EL (cell line): ENCODE data around the gene LRRC1.

Experiments used
- DNase-seq: peaks from one replicate; pipeline ENCODE4 v3.0.0-alpha.2; 2016

Gene LRRC1

DNA sequence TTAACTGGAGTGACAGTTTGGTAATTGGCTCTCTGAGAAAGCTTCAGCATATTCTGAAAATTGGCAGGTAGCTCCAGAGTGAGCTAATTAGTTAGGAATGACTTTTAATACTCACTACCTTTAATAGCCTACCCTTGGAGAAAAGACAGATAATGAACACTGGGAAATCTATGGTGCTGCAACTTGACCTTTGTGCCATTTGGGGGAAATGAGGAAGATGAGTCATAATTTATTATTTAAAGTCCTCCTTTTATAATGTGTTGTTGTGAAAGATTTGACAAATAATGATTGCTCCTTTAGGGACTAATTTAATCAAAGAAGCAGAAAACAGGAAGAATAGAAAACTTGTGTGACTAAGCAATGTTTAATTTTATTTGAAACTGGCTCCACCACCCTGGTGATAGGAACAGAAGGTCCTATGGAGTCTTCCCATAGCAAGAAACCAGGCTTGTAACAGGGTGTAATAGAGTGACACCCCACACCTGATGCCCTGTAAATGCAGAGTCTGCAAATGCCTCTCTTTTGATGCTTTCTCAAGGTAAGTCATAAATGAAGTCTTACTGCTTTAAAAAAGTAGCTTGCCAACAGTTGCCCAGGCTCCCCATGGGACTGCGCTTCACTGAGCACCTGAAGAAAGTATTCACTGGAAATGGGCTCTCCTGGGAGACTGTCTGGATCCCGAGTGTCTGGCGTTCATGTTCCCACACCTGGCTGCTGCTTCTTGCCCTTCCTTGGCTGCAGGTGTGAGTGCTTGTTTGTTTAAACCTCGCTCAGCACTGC lies 134.4 kb downstream of the LRRC1 start:
- DNase-seq = peak; percentile 52

DNA sequence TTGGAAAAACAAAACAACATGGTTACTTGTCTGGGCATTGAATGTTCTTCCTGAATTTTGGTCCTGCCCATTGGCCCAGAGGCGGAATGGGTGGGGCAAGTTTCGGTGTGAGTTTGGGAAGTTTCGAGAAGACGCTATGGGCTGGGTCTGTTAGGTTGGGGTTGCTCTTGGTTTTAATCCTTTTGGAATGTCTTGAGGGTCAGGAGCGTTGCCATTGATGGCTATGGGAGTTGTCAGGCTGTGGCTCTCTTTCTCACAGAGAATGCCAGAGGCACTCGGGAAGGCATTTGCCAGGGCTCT lies 135.0 kb downstream of the LRRC1 start:
- DNase-seq = no peak

- no peak for DNase-seq
Measured at GRCh38 chr6:53930330-53930729, 135.5 kb downstream of the LRRC1 start.

DNA sequence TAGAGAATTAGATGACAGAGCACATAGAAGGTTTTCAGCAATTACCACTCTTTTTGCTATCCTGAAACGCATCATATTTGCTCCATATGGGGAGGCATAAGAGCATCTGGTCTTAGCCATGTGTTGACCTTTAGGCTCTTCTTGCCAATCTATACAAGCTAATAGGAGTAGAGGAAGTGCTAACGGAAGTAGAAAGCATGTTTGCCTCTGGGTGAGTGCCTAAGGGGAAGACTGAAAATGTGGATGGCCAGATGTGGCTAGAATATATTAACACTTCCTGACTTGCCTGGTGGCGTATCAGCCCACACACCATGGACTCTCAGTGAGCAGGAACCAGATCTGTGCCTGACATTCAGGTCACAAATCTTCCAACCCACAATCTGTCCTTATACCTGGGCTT lies 136.3 kb downstream of the LRRC1 start:
- no peak for DNase-seq

DNA sequence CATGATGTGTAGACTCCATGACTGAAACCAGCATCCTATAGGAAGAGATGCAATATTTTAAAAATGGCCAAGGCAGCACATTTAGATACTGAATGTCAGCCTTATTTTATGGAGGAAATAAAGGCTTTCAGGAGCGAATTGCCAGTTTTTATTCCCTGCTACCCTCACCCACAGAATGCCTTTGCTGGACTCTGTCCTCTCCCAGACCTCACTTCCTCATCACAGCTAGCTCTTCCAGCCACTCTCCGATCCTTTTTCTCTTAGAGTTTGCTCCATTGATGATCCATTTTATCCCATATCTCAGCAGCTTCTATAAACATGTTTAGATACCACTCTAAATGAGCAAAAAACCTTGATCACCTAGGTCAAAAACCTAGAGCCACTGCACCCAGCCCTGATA lies 137.7 kb downstream of the LRRC1 start:
- no peak for DNase-seq

- no peak for DNase-seq
Measured at GRCh38 chr6:53934023-53934422, 139.2 kb downstream of the LRRC1 start.

DNA sequence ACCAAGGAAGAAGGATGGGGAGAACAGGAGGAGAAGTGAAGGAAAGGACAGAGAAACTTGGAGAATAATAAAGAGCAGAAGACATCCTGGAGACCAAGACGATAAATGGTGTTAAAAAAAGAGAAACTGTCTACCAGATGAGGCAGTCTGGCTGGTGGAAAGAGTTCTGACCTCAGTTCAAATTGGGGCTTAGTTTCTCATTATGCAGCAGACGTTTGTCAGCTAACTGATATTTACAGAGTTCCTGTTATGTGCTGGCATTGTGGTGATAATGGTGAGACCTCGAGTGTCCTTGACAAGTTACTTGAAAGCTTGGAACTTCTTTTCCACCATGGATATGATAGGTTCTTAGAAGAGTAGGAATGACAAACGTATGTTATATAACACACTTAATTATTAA lies 142.7 kb downstream of the LRRC1 start:
- DNase-seq = no peak

- DNase-seq = no peak
Measured at GRCh38 chr6:53938810-53939209, 144.0 kb downstream of the LRRC1 start.

GRCh38 chr6:53939830-53940229 lies 145.0 kb downstream of the LRRC1 start:
- DNase-seq = no peak

GRCh38 chr6:53943395-53943794 lies 148.6 kb downstream of the LRRC1 start:
- no peak for DNase-seq

- DNase-seq = no peak
Measured at GRCh38 chr6:53944091-53944490, 149.3 kb downstream of the LRRC1 start.

GRCh38 chr6:53944543-53944942 lies 149.7 kb downstream of the LRRC1 start:
- no peak for DNase-seq

DNA sequence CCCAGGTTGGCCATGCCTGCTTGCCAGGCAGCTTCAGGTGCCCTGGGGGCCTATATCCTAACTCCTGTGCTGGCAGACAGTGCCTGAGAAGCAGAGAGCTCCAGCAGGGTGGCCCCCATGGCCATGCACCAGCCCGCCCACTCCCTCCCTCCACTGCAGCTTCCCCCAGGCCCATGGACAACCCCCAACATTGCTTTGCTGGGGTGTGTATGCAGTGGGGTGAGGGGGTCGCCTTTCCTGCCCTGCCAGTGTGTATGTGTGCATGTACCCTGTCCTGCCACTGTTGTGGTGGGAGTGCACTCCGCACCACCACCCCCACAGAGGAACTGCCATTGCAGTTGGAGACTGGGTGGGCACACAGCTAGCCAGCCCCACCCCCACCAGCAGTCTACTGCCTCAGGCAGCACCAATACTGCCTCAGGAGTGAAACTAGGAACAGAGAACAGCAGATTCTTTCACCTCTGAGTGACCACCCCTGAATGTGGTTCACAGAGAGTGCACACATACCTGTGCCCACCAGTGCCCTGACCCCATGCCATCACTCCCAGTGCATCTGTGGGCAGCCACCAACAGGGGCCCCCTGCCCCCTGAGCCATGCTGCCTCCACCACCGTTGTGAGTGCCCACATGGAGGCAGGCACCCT lies 151.1 kb downstream of the LRRC1 start:
- DNase-seq = no peak

- DNase-seq = no peak
Measured at GRCh38 chr6:53947780-53948179, 153.0 kb downstream of the LRRC1 start.

GRCh38 chr6:53951383-53951782 lies 156.6 kb downstream of the LRRC1 start:
- no peak for DNase-seq

DNA sequence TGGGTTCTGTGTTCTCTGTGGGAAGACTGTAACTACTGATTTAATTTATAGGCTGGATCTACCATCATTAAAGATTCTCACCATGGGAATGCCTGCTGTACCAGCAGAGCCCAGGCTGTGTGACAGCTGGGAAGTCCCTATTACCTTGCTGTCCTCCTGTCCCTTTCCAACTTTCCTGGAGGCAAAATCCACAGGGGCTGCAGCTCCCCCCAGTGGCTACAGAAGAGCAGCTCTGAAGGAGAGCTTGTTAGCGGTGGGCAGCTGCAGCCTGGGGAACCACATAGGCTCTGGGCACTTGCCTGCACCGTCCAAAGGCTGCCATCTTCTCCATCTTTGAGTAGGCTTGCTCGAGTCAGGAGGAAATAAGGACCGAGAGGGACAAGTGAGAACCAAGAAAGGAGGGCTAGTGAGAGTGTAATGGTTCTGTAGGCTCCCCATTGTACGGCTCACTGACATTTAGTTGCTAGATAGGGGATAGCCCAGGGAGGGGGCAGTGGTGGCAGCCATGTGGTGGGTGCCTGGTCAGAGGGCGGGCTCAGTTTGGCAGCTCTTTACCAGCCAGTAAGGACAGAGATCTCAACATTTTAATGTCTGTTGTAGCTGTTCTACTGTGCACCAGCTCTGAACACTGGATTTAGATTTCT lies 161.4 kb downstream of the LRRC1 start:
- DNase-seq = peak; percentile 75

GRCh38 chr6:53956804-53957203 lies 162.0 kb downstream of the LRRC1 start:
- DNase-seq = no peak

DNA sequence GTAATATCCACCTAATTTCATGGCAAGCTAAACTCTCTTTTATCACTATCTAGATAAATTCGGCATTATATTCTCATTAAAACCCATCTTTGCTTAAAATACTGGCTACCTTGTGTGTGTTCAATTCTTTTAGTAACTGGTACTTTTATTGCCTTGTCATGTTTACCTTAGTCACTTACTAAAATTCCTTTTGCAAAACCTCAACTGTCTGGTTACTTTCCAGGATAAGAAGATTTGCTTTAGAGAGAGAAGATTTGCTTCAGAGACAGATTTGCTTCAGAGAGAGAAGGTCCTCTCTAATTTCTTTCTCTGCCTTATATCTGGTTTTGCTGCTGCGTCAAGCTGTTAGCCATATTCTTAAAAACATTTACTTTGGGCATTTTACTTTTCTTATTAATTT lies 164.9 kb downstream of the LRRC1 start:
- DNase-seq = peak; percentile 43

- peak; percentile 75 for DNase-seq
Measured at GRCh38 chr6:53960311-53960710, 165.5 kb downstream of the LRRC1 start.

DNA sequence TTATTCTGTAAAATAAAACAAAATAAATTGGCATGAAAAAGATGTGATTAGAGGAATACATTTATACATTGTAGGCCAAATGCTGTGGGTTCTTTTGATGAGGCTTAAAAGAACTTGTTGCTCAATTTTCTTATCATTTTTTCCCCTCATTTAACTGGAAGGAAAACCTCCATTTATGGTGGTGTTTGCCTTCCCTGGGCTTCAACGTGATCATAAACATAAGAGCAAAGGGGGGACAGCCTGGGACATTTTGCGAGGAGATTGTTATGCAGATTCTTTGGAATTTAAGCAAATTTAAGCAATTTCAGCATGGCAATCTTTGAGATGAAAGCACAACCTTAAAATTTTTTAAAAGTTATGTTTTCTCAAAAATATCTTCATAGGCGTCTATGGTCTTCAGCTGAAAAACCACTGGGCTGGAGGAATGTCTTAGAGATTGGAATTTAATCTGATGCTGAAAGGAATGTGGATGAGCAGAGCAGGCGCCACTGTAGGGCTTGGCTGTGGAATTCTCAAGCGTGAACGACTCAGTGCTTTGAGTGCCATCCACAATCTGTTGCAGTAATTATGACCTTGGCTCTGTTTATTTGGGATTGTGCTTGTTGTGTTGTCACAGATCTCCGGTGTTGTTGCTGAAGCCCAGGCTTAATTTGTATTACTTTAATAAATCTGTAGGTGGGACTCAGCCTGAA lies 167.0 kb downstream of the LRRC1 start:
- DNase-seq = peak; percentile 81

DNA sequence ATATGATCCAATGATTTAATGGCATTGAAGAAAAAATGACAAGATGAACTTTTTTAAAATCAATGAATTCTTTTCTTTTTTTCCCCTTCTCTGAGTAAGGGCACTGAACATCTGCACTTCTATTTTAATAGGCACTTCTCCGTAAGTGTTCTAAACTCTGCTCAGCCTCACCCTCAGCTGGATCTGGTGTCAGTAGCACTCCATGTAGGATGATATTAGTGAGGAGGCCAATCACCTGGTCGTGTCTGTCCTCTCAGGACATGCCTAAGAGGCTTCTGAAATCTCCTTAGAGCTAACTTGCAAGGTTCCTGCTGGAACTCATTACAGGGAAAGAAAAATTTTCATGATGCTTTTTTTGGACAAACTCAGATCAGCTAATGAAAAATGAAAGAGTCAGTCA lies 167.8 kb downstream of the LRRC1 start:
- no peak for DNase-seq

DNA sequence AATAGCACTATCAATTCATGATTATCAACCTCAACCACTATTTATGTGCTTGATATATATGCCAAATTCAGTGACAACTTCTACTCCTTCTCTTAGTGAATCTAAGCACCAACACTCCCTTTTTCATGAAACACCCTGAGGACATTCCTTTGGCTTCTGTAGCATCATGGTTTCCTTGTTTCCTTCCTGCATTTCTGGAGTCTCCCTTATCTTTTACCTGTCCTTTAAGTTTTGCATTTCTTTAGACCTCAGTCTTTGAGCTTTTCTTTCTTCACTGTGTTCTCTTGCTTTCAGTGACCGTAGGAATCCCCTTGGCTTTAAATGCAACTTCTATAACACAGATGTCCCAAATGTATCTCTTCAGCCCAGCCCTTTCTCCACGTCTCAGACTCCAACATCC lies 172.6 kb downstream of the LRRC1 start:
- no peak for DNase-seq
